ENCODE data around the gene ZNF584.

- TF ChIP-seq EZH2 (IDR thresholded peaks at IDR 0.05; ENCODE audit: low read depth) (no peak), CTCF (conservative IDR thresholded peaks at IDR 0.05) (no peak)
Observed at GRCh38 chr19:58450856-58451357, 42.5 kb downstream of the ZNF584 start.
